Activated CD4-positive, alpha-beta T cell treated with anti-CD3 and anti-CD28 coated beads for 36 hours (primary cell): ENCODE data around the gene SIGMAR1. TPM values are rescaled to one million over a fixed set of nuclear protein-coding genes. Genes with fewer than 3 reads are reported as not detected.

Experiments used
- ATAC-seq: fragments of 200-7000 bp; cut with Tn5 transposase; one replicate; pipeline ENCODE4 v1.10.0; 2021; ENCODE audit warnings: mild to moderate bottlenecking, moderate library complexity
- CTCF ChIA-PET: fragments of 350-600 bp; sonication (Branson Sonifier 250); formaldehyde crosslinking; loops from one replicate; lab custom pipeline; 2021; ENCODE audit warnings: antibody characterized with exemption; lab: Charles Lee
- POLR2A ChIA-PET: fragments of 350-600 bp; sonication (Branson Sonifier 250); formaldehyde crosslinking; loops from one replicate; lab custom pipeline; 2021; ENCODE audit warnings: antibody characterized with exemption, inconsistent platforms; lab: Charles Lee
- DNase-seq: peaks from one replicate; pipeline ENCODE4 v3.0.0-alpha.2; 2020
- H3K27ac Mint-ChIP-seq: one replicate; pipeline ENCODE4 v1.8.0; 2021; ENCODE audit warnings: mixed read lengths
- H3K27me3 Mint-ChIP-seq: one replicate; pipeline ENCODE4 v1.8.0; 2021; ENCODE audit warnings: mixed read lengths
- H3K36me3 Mint-ChIP-seq: one replicate; pipeline ENCODE4 v1.8.0; 2021; ENCODE audit warnings: low read depth, mixed read lengths
- H3K4me1 Mint-ChIP-seq: one replicate; pipeline ENCODE4 v1.8.0; 2021; ENCODE audit warnings: mixed read lengths
- H3K4me3 Mint-ChIP-seq: one replicate; pipeline ENCODE4 v1.8.0; 2021; ENCODE audit warnings: mild to moderate bottlenecking, moderate library complexity, mixed read lengths
- H3K9me3 Mint-ChIP-seq: one replicate; pipeline ENCODE4 v1.8.0; 2021; ENCODE audit warnings: low read depth, mixed read lengths
- intact Hi-C, 2 experiments: fragments of 100-400 bp; cut with DNase I in 1 of 2; cut with micrococcal nuclease in 1 of 2; formaldehyde crosslinking; loops; one replicate each; pipeline versions ENCODE4 v1.14.2 to v1.15.1; 2022 to 2024; cut with DNase I, micrococcal nuclease
- total RNA-seq, 2 experiments: library from RNA; stranded (reverse); gene quantifications; one replicate each; pipeline ENCODE4 v1.2.3, GENCODE V29; 2021

Gene SIGMAR1
- total RNA-seq, 2 experiments from 2014 or later: 63.6 to 68.0 TPM

DNA sequence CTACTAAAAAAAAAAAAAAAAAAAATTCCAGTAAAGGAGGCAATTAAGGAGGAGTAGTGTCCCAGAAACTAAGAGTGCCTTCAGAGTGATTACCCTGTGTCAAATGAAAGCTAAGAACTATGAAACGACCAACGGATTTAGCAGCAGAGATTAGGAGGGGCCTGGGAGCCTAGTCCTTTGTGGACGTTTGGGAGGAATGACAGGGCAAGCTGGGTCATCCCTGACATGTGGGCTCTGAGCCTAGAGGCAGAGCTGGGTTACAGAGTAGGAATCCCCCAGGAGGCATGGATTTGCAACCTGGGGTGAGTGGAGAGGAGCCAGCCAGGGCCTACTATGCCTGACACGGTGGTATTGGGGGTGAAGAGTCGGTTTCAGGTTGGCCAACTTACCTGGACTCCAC lies 4.4 kb downstream of the SIGMAR1 start:
- DNase-seq (no peak), ATAC-seq (no peak)
- Mint-ChIP-seq H3K4me1 (peaks cover 38% of the 10 kb centered on the region), H3K27me3 (peaks cover 17% of the 10 kb centered on the region), H3K36me3 (peaks cover 21% of the 10 kb centered on the region), H3K27ac (no peak overlapping the region), H3K9me3 (no peaks in the 10 kb centered on the region), H3K4me3 (no peak overlapping the region)
- ChIA-PET POLR2A (no interaction called here), CTCF (interaction anchor here (0.6 to 8.3 kb wide), 24 partner anchors 8 to 1346 kb away, joined by 3 to 131 read pairs (median 6); partner anchors contain the start of genes CCL27, DCTN3, GALT and IL11RA)
- intact Hi-C loops: loop anchor here in 1 of 2 experiments (10.0 kb wide), 1 partner anchor 1182 kb away; the partner anchor contains the start of genes HINT2 and SPAG8

DNA sequence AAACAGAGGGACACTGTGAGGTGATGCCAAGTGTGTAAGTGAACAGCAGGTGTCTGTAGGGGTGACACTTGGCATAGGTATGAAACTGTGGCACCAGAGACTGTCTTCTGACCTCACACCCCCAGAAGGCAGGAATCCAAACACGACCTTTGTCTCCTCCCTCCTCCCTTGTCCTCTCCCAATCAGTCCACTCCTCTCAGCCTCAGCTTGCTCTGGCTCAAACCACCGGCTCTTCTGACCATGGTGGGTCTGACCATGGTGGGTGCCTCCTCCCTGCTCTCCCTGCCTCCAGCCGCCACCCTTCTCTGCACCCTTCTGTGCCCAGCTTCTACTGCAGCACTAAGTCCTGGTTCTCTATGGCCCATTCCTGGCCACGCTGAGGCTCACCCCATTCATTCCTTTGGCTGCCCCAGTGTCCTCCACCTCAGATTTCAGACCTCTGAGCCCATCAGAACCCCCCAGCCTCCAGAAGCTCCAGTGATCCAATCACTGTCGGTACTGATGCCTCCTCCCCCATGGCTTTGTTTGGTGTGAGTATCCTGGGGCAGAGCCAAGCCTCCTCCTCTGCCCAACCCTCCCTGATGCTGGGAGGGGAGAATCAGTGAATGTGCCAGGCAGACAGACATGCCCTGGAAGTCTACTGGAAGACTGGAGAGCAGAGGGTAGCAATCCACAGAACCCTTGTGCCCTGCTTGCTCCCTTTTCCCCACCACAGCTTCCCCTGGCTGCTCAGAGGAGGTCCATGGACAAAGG lies 7.0 kb downstream of the SIGMAR1 start:
- intact Hi-C loops: loop anchor here in 1 of 2 experiments (10.0 kb wide), 1 partner anchor 1184 kb away; the partner anchor contains the start of genes HINT2 and SPAG8
- CTCF ChIA-PET: interaction anchor here (0.8 to 1.4 kb wide), 3 partner anchors 10 to 20 kb away, joined by 3 to 4 read pairs (median 3); partner anchors contain the start of gene DCTN3
- no peak overlapping the region for H3K27ac Mint-ChIP-seq
- H3K27me3 Mint-ChIP-seq: peaks cover 31% of the 10 kb centered on the region
- no peak for ATAC-seq
- H3K4me3 Mint-ChIP-seq: no peak overlapping the region
- DNase-seq: no peak
- no peaks in the 10 kb centered on the region for H3K9me3 Mint-ChIP-seq
- peaks cover 10% of the 10 kb centered on the region for H3K36me3 Mint-ChIP-seq
- H3K4me1 Mint-ChIP-seq: peaks cover 28% of the 10 kb centered on the region
- POLR2A ChIA-PET: no interaction called here

DNA sequence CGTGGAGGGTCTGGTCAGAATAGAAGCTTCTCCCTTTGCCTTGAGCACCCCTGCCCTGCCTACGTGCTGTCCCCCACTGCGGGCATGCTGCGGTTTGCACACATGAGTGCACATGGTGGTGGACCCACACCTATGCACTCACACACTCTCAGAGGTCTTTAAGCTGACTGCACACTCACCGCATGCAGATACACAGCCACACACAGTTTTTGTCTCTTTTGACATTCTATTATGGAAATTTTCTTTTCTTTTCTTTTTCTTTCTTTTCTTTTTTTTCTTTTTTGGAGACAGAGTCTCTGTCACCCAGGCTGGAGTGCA lies 8.1 kb downstream of the SIGMAR1 start:
- CTCF ChIA-PET: interaction anchor here (0.7 to 2.6 kb wide), 3 partner anchors 10 to 26 kb away, joined by 3 to 9 read pairs (median 8); partner anchors contain the start of genes DCTN3 and GALT
- H3K36me3 Mint-ChIP-seq: no peaks in the 10 kb centered on the region
- no peak overlapping the region for H3K27ac Mint-ChIP-seq
- H3K4me1 Mint-ChIP-seq: peaks cover 17% of the 10 kb centered on the region
- intact Hi-C loops: no loop called here
- peaks cover 37% of the 10 kb centered on the region for H3K27me3 Mint-ChIP-seq
- no peak for ATAC-seq
- no peak for DNase-seq
- H3K4me3 Mint-ChIP-seq: peak overlapping the region; percentile 61
- POLR2A ChIA-PET: no interaction called here
- H3K9me3 Mint-ChIP-seq: no peaks in the 10 kb centered on the region

DNA sequence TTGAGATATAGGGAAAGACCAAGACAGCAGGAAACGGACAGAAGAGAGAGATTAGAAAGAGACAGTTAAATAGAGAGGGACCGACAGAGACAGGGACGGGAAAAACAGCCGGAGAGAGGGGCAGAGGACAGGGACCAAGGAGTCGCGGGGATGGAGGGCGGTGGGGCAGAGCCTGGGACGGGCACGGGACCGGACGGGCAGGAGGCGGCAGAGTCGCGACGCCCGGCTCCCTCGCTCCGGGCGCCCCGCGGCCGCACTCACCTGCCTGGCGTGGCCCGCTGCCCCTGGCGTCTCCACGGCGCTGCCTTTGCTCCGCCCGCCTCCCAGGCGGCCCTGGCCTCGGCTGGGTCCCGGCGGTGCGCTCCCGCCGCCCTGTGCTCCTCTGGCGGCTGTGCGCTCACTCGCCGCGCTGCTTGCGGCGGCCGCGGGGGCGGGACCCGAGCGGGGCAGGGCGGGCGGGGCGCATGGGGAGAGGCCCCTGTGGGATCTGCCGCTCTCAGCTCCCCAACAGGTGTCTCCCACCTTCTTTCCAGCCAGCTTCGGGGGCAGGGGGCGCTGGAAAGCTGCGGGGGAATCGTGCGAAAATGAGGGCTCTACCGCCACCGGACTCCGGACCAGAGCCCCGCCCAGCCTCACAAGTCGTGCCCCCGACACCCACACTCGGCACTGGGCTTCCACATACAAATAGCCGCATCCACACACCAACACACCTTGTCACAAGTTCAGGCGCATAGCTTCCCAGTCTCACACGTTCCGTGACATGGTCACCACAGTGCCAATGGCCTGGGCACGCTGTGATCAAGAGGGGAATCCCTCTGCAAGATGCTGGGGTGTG lies 8.7 kb downstream of the SIGMAR1 start, which contains the start of gene ARID3C:
Gene ARID3C (minus strand): TSS at position 411 of the 835 bp plus-strand sequence. CDS start 1,052 bp downstream, outside the sequence.
- intact Hi-C loops: no loop called here
- ATAC-seq (peak; percentile 78), DNase-seq (peak; percentile 69)
- Mint-ChIP-seq H3K4me1 (peaks cover 16% of the 10 kb centered on the region), H3K9me3 (no peaks in the 10 kb centered on the region), H3K27ac (peak within 1 kb of the TSS; percentile 15), H3K4me3 (peak within 1 kb of the TSS; percentile 62), H3K36me3 (no peaks in the 10 kb centered on the region), H3K27me3 (peaks cover 41% of the 10 kb centered on the region)
- ChIA-PET CTCF (interaction anchor here (0.7 to 2.6 kb wide), 3 partner anchors 9 to 25 kb away, joined by 3 to 9 read pairs (median 8); partner anchors contain the start of genes DCTN3 and GALT), POLR2A (interaction anchor here (1.0 kb wide), 1 partner anchor 9 kb away, joined by 6 read pairs; no protein-coding TSS in a partner anchor)

DNA sequence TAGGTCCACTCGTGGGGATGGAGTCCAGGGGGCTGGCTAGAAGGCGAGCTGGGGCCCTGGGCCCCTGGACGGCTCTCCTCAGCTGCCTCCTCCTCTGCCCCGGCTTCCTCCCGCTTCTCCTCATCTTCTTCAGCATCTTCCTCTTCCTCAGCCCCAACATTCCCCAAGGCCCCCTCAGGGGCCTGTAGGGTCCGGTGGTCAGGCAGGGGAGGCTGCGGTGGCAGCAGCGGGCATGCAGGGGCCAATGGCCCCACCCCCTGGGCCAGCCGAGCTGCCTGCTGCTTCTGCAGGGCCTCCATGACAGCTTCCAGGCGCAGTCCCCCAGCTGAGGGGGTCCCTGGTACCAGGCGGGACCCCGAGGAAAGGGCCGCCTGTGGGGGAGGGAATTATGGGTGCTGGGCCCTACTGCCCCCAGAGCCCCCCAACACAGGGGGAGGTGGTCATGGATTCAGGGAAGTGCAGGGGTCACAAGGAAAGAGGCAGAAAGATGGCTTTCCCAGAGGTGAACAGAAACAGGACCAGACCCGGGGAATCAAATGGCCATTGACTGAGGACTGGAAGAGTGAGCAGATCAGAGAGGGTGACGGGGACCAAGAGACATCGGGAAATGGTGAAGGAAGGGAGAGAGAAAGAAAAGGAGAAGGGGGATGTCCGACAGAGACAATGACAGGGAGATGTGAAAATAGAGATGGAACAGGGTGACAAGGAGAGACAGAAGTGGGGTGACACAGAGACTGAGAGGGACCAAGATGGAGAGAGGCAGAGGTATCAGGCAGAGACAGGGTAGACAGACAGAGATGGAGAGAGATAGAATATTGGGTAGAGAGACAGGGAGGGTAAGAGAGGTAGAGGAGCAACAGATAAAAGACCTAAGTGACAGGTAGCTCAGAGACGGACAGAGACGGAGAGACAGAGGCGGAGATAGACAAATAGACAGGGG lies 9.6 kb downstream of the SIGMAR1 start:
- ChIA-PET CTCF (interaction anchor here (0.6 to 2.6 kb wide), 4 partner anchors 8 to 244 kb away, joined by 3 to 9 read pairs (median 6); partner anchors contain the start of genes DCTN3 and GALT), POLR2A (interaction anchor here (1.0 kb wide), 1 partner anchor 8 kb away, joined by 6 read pairs; no protein-coding TSS in a partner anchor)
- Mint-ChIP-seq H3K27me3 (peaks cover 46% of the 10 kb centered on the region), H3K36me3 (no peaks in the 10 kb centered on the region), H3K4me1 (peaks cover 21% of the 10 kb centered on the region), H3K27ac (peak overlapping the region; percentile 15), H3K4me3 (peak overlapping the region; percentile 62), H3K9me3 (no peaks in the 10 kb centered on the region)
- intact Hi-C loops: no loop called here
- DNase-seq (no peak), ATAC-seq (no peak)

DNA sequence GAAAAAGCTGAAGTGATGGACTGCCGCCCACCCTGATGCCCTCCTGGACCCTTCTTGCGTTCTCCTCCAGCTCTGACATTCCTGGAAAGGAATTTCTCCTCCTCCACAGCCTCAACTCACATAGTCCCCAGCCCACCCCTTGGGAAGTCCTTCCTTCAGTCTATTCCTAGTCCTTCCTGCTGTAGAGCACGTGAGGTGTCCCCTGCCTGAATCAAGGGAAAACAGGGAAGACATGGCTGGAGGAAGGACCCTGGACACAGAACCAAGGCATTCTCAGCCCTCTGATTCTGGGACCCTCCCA lies 12.5 kb downstream of the SIGMAR1 start:
- ChIA-PET POLR2A (no interaction called here), CTCF (interaction anchor here (1.0 to 2.3 kb wide), 2 partner anchors 10 to 478 kb away, joined by 3 to 20 read pairs; partner anchors contain the start of gene STOML2)
- no peak overlapping the region for H3K4me3 Mint-ChIP-seq
- peaks cover 26% of the 10 kb centered on the region for H3K4me1 Mint-ChIP-seq
- ATAC-seq: no peak
- no peaks in the 10 kb centered on the region for H3K36me3 Mint-ChIP-seq
- H3K9me3 Mint-ChIP-seq: no peaks in the 10 kb centered on the region
- H3K27me3 Mint-ChIP-seq: peaks cover 53% of the 10 kb centered on the region
- DNase-seq: no peak
- intact Hi-C loops: no loop called here
- H3K27ac Mint-ChIP-seq: no peak overlapping the region

DNA sequence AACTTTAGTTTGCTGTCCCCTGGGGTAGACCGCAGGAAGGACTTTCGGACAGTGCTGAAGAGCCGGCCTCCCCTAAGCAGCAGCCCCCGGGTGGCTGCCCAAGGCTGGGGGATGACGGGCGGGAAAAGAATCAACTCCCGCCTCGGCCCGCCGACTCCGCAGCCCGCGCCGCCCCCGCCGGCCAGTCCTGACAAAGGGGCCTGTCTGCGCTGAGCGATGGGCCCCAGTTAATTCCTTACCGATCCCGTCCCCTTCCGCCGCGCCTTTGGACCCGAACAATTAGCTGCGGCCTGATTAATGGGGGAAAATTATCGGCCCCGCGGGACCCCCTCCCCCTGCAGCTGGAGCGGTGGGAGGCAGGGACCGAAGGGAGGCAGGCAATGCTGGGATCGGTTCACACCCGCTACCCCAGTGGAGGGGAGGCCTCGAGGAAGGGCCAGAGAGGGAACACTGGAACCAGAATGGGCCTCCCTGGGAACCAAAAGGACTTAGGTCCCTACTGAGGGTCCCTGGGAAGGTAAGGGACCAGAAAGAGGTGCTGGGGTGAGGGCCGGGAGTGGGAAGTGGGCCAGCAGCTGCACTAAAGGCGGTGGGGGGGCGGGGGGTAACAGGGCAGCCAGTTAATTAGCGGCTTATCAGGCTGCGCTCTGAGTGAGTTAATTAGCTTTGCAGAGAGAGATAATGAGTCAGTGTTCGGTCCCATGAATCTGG lies 13.0 kb downstream of the SIGMAR1 start:
- Mint-ChIP-seq H3K27ac (no peak overlapping the region), H3K9me3 (no peaks in the 10 kb centered on the region), H3K36me3 (no peaks in the 10 kb centered on the region), H3K4me1 (peaks cover 29% of the 10 kb centered on the region), H3K27me3 (peaks cover 50% of the 10 kb centered on the region), H3K4me3 (no peak overlapping the region)
- DNase-seq (no peak), ATAC-seq (no peak)
- POLR2A ChIA-PET: no interaction called here
- CTCF ChIA-PET: interaction anchor here (0.5 to 2.3 kb wide), 3 partner anchors 10 to 478 kb away, joined by 3 to 20 read pairs (median 3); partner anchors contain the start of gene STOML2
- intact Hi-C loops: no loop called here

DNA sequence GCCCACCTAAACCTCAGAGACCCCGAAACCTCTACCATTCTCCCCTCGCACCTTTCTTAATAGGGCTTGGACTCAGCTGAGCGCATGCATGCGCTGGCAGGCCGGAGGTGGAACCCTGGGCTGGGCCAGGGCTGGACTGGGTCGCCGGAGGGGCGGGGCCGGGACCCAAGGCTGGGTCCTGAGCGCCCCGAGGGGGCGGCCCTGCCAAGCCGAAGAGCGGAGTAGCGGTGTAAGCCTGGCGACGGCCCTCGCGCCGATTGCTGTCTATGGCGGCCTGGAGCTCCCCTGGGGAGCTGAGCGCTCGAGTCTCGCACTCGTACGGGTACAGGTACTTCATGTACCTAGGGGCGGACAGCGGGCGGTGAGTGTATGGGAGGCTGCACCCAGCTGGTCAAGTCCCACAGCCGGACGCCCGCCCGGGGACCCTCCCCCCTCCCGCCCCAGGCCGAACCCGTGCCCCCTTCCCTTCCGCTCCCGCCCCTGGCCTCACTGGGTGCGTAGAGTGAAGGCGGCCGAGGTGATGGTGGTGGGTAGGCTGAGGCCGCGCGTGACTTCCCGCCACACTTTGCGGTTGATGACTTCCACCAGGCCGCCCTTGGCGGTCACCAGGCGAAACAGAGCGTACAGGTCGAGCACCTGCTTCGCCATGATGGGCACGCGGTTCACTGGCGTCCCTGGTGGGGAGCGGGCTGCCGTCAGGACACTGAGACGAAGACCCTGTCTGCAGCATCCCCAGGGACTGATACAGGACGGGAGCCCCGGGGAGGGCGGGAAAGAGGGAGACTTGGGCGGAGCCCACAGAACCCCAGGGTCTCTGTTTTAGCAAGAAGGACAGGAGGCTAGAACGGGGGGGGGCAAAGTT lies 14.0 kb downstream of the SIGMAR1 start:
- DNase-seq (peak; percentile 40), ATAC-seq (no peak)
- ChIA-PET CTCF (interaction anchor here (0.9 to 4.9 kb wide), 4 partner anchors 9 to 48 kb away, joined by 3 to 47 read pairs (median 4); partner anchors contain the start of gene SIGMAR1), POLR2A (interaction anchor here (1.0 kb wide), 1 partner anchor 14 kb away, joined by 3 read pairs; the partner anchor contains the start of gene SIGMAR1)
- intact Hi-C loops: no loop called here
- Mint-ChIP-seq H3K4me3 (no peak overlapping the region), H3K27ac (no peak overlapping the region), H3K9me3 (no peaks in the 10 kb centered on the region), H3K27me3 (peaks cover 45% of the 10 kb centered on the region), H3K36me3 (no peaks in the 10 kb centered on the region), H3K4me1 (peaks cover 32% of the 10 kb centered on the region)
